Kidney (tissue), 14 donors: ENCODE measurements around the gene CELF5. TPM values are rescaled to one million over a fixed set of nuclear protein-coding genes. Genes with fewer than 3 reads are reported as not detected.
"Not testable (repeated sequence)": the region's sequence is repeated elsewhere in the genome, so short reads cannot be mapped to it uniquely, and the experiment has no call there.

Experiments
- DNase-seq, 5 donors: peaks; one replicate each; pipeline ENCODE4 v3.0.0-alpha.2; 2013 to 2020
- FAIRE-seq: peaks from 2 replicates; lab custom pipeline; 2012; peaks lifted over from hg19 to GRCh38; lab: Jason Lieb, UNC
- H3K27ac ChIP-seq, 2 donors: one replicate each; pipeline ENCODE4 v1.7.0; 2013; ENCODE audit warnings: low read depth in 2 of 2, low read length in 2 of 2, inconsistent platforms in 1 of 2
- H3K27me3 ChIP-seq: one replicate; pipeline ENCODE4 v1.7.1; 2013; ENCODE audit warnings: low read length, inconsistent platforms; ENCODE audit not compliant: control insufficient read depth, insufficient read depth
- H3K36me3 ChIP-seq, 3 donors: one replicate each; pipeline versions ENCODE4 v1.7.0 to v1.7.1; 2013; ENCODE audit warnings: low read length in 3 of 3, control low read depth in 1 of 3, inconsistent platforms in 1 of 3; ENCODE audit not compliant: insufficient read depth in 3 of 3, control insufficient read depth in 2 of 3
- H3K4me1 ChIP-seq, 3 donors: one replicate each; pipeline versions ENCODE4 v1.7.0 to v1.7.1; 2013; ENCODE audit warnings: low read length in 3 of 3, inconsistent platforms in 1 of 3, low read depth in 1 of 3; ENCODE audit not compliant: control insufficient read depth in 2 of 3, insufficient read depth in 2 of 3
- H3K4me3 ChIP-seq, 3 donors: one replicate each; pipeline versions ENCODE4 v1.7.0 to v1.8.1; 2013; ENCODE audit warnings: low read length in 3 of 3, control low read depth in 1 of 3, inconsistent platforms in 1 of 3
- H3K9ac ChIP-seq, 3 donors: one replicate each; pipeline versions ENCODE4 v1.7.0 to v1.7.1; 2013; ENCODE audit warnings: low read length in 3 of 3, control low read depth in 1 of 3, inconsistent platforms in 1 of 3
- H3K9me3 ChIP-seq, 3 donors: one replicate each; pipeline versions ENCODE4 v1.7.0 to v1.7.1; 2013; ENCODE audit warnings: low read length in 3 of 3, control low read depth in 1 of 3, inconsistent platforms in 1 of 3; ENCODE audit not compliant: control insufficient read depth in 2 of 3, insufficient read depth in 1 of 3
- CTCF ChIP-seq: IDR thresholded peaks from 3 replicates; pipeline ENCODE4 v1.5.1; 2012; ENCODE audit warnings: mild to moderate bottlenecking, moderate library complexity, borderline replicate concordance; ENCODE audit not compliant: insufficient read depth; ENCODE audit errors: extremely low read depth
- intact Hi-C: fragments of 100-400 bp; cut with DNase I; formaldehyde crosslinking; loops from one replicate; pipeline ENCODE4 v1.11.1; 2022
- polyA plus RNA-seq: library from polyadenylated mRNA; stranded (reverse); fragments of 350-450 nt; fragmentation: Illumina TruSeq; extraction: RNeasy Lipid Tissue Mini Kit (QIAGEN cat#74804); gene quantifications from one replicate; pipeline ENCODE4 v1.2.3, GENCODE V29; 2014; ENCODE audit warnings: low read depth, low replicate concordance; ENCODE audit not compliant: insufficient read depth
- total RNA-seq: library from RNA; stranded (reverse); fragmentation: NEBNext Ultra II Directional; extraction: Animal tissue kit (Norgen Biotek cat#: 25700); gene quantifications from one replicate; pipeline ENCODE4 v1.2.1, GENCODE V29; 2021
- donor health status: control.
- donor health status: control.
- donor health status: control.
- donor health status: control.
- donor health status: control.
- donor health status: DM: yes; HTN: yes; CAD: no.
- donor health status: Normal renal cell carcinoma (clear cell type).

CELF5 gene
- total and polyA plus RNA-seq, 2 donors from 2014 or later, result 0.15 to 0.38 TPM

DNA sequence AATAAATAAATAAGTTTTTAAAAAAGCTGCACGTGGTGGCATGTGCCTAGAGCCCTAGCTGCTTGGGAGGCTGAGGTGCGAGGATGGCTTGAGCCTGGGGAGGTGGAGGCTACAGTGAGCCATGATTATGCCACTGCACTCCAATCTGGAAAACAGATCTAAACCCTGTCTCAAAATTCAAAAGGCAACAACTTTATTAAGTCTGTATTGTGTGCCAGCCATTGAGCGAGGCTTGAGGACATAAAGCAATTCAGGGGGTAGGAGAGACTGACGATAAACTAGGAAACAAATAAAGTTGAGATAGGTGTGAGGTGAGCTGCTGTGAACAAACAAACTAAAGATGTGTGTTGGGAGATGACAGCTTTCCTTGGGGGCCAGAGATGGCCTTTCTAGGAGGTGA lies 8.7 kb downstream of the CELF5 start:
- no peaks in the 10 kb centered on the region for H3K27me3 ChIP-seq
- FAIRE-seq, result no peak
- no peaks in the 10 kb centered on the region for H3K9me3 ChIP-seq
- H3K4me3 ChIP-seq, result no peak overlapping the region
- no peaks in the 10 kb centered on the region for H3K36me3 ChIP-seq
- no peak overlapping the region for H3K9ac ChIP-seq
- H3K4me1 ChIP-seq, result no peaks in the 10 kb centered on the region
- intact Hi-C loops, result no loop called here
- no peak for TF ChIP-seq CTCF
- DNase-seq, result no peak
- no peak overlapping the region for H3K27ac ChIP-seq

DNA sequence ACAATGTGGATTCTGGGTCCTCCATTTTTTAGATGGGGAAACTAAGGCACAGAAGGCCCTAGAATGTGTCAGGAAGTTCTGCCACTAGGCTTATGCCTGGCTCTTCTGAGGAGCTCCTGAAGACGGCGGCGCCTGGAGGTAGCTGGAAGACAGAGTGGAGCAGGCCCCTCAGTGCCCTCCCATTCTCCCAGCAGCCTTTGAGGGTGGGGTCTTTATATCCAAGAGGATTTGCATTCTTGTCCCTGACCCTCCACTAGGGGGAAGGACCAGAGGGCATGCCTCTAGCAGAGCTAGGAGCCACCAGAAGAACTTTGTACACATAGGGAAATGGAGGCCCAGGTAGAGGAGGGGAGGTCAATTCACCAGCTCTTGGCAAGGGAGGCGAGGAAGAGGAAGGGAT lies 9.4 kb downstream of the CELF5 start:
- no peaks in the 10 kb centered on the region for H3K27me3 ChIP-seq
- H3K4me3 ChIP-seq, result no peak overlapping the region
- no peak for TF ChIP-seq CTCF
- no peak for FAIRE-seq
- H3K4me1 ChIP-seq, result no peaks in the 10 kb centered on the region
- no peak overlapping the region for H3K9ac ChIP-seq
- no peak for DNase-seq
- intact Hi-C loops, result no loop called here
- no peaks in the 10 kb centered on the region for H3K9me3 ChIP-seq
- H3K36me3 ChIP-seq, result no peaks in the 10 kb centered on the region
- no peak overlapping the region for H3K27ac ChIP-seq

GRCh38 chr19:3234800-3235199 lies 10.3 kb downstream of the CELF5 start:
- DNase-seq (no peak), FAIRE-seq (no peak)
- Histone ChIP-seq H3K4me1 (no peaks in the 10 kb centered on the region), H3K4me3 (no peak overlapping the region), H3K9ac (no peak overlapping the region), H3K27me3 (no peaks in the 10 kb centered on the region), H3K9me3 (no peaks in the 10 kb centered on the region), H3K36me3 (no peaks in the 10 kb centered on the region), H3K27ac (no peak overlapping the region)
- no peak for TF ChIP-seq CTCF
- intact Hi-C loops, result no loop called here

GRCh38 chr19:3235604-3236003 lies 11.1 kb downstream of the CELF5 start:
- H3K27me3 ChIP-seq, DNase-seq, FAIRE-seq, H3K4me1 ChIP-seq, H3K36me3 ChIP-seq, H3K9me3 ChIP-seq, H3K4me3 ChIP-seq, intact Hi-C loops, H3K27ac ChIP-seq, H3K9ac ChIP-seq: not testable (repeated sequence)
